HG03342 (cell line): Measurements from ENCODE around the gene RAD50.
A peak's percentile ranks its signal among the peaks of the same experiment; 100 is the strongest.
"Not testable (repeated sequence)": the region's sequence is repeated elsewhere in the genome, so short reads cannot be mapped to it uniquely, and the experiment has no call there.

Experiments used
- ATAC-seq: cut with Tn5 transposase; IDR thresholded peaks from one replicate; pipeline ENCODE4 v1.9.1; 2021; ENCODE audit warnings: mild to moderate bottlenecking, moderate library complexity; ENCODE audit not compliant: unreplicated experiment

Gene RAD50

GRCh38 chr5:132556763-132557477 lies at the start of gene RAD50:
Gene RAD50, plus strand, starts transcription at chr5:132556977. Its CDS starts 348 bp downstream, at chr5:132557325.
- ATAC-seq, result peak; percentile 97

GRCh38 chr5:132510076-132510475 lies 46.7 kb upstream of the RAD50 start:
- no peak for ATAC-seq

GRCh38 chr5:132513618-132514336 lies 43.0 kb upstream of the RAD50 start:
- ATAC-seq, result not testable (repeated sequence)

- not testable (repeated sequence) for ATAC-seq
These were observed 34.7 kb upstream of the RAD50 start for GRCh38 chr5:132522067-132522466.

- not testable (repeated sequence) for ATAC-seq
These were observed 31.9 kb upstream of the RAD50 start for GRCh38 chr5:132524877-132525276.

GRCh38 chr5:132525299-132525724 lies 31.5 kb upstream of the RAD50 start:
- ATAC-seq, result peak; percentile 76

GRCh38 chr5:132526290-132526973 lies 30.3 kb upstream of the RAD50 start:
- ATAC-seq, result peak; percentile 30

- ATAC-seq, result no peak
These were observed 29.7 kb upstream of the RAD50 start for GRCh38 chr5:132526974-132527564.

- ATAC-seq, result no peak
These were observed 28.8 kb upstream of the RAD50 start for GRCh38 chr5:132528021-132528420.

GRCh38 chr5:132528866-132529634 lies 27.7 kb upstream of the RAD50 start:
- ATAC-seq, result no peak

- ATAC-seq, result no peak
These were observed 25.8 kb upstream of the RAD50 start for GRCh38 chr5:132530946-132531345.

- ATAC-seq, result no peak
These were observed 17.1 kb upstream of the RAD50 start for GRCh38 chr5:132539716-132540115.

GRCh38 chr5:132540149-132540548 lies 16.6 kb upstream of the RAD50 start:
- ATAC-seq, result no peak

- no peak for ATAC-seq
These were observed 16.0 kb upstream of the RAD50 start for GRCh38 chr5:132540764-132541163.

- ATAC-seq, result no peak
These were observed 13.1 kb upstream of the RAD50 start, which contains the start of gene IL5 for GRCh38 chr5:132543472-132544201. Gene IL5, minus strand, starts transcription at chr5:132543522. Its CDS starts 44 bp downstream, at chr5:132543478.

- no peak for ATAC-seq
These were observed 10.7 kb upstream of the RAD50 start for GRCh38 chr5:132546108-132546507.

- ATAC-seq, result no peak
These were observed 9.5 kb upstream of the RAD50 start for GRCh38 chr5:132547269-132547668.

GRCh38 chr5:132548834-132549233 lies 7.9 kb upstream of the RAD50 start:
- ATAC-seq, result not testable (repeated sequence)

- ATAC-seq, result no peak
These were observed 7.2 kb upstream of the RAD50 start for GRCh38 chr5:132549576-132549975.
